H9 (cell line): ENCODE measurements around the gene DLL3. TPM values are rescaled to one million over a fixed set of nuclear protein-coding genes. Genes with fewer than 3 reads are reported as not detected.

Experiments used
- DNase-seq: peaks from one replicate; pipeline ENCODE4 v3.0.0-alpha.2; 2017
- H2AFZ ChIP-seq: one replicate; pipeline ENCODE4 v1.6.1; 2013; ENCODE audit warnings: mild to moderate bottlenecking, low read length, control low read depth, moderate library complexity
- H2AK5ac ChIP-seq: 2 replicates; pipeline ENCODE4 v1.6.1; 2013; ENCODE audit warnings: low read length, control low read depth, mixed read lengths; ENCODE audit not compliant: insufficient read length
- H2BK120ac ChIP-seq: one replicate; pipeline ENCODE4 v1.6.1; 2013; ENCODE audit warnings: low read depth, mild to moderate bottlenecking, low read length, control low read depth, inconsistent platforms; ENCODE audit not compliant: poor library complexity, severe bottlenecking
- H2BK12ac ChIP-seq: 2 replicates; pipeline ENCODE4 v1.6.1; 2013; ENCODE audit warnings: low read length, control low read depth, mixed read lengths, low read depth; ENCODE audit not compliant: insufficient read length
- H2BK15ac ChIP-seq: 2 replicates; pipeline ENCODE4 v1.6.1; 2013; ENCODE audit warnings: low read depth, low read length, control low read depth
- H2BK20ac ChIP-seq: one replicate; pipeline ENCODE4 v1.6.1; 2013; ENCODE audit warnings: low read depth, mild to moderate bottlenecking, low read length, control low read depth, inconsistent platforms; ENCODE audit not compliant: poor library complexity, severe bottlenecking
- H2BK5ac ChIP-seq: 2 replicates; pipeline ENCODE4 v1.6.1; 2013; ENCODE audit warnings: low read length, control low read depth, mixed read lengths; ENCODE audit not compliant: insufficient read length
- H3K14ac ChIP-seq: 2 replicates; pipeline ENCODE4 v1.6.1; 2013; ENCODE audit warnings: low read length, control low read depth; ENCODE audit not compliant: insufficient read depth
- H3K18ac ChIP-seq: 2 replicates; pipeline ENCODE4 v1.6.1; 2013; ENCODE audit warnings: low read depth, mild to moderate bottlenecking, mixed read lengths, low read length, control low read depth; ENCODE audit not compliant: insufficient read length
- H3K23ac ChIP-seq: 2 replicates; pipeline ENCODE4 v1.6.1; 2013; ENCODE audit warnings: low read length, control low read depth, mixed read lengths, low read depth; ENCODE audit not compliant: insufficient read length
- H3K23me2 ChIP-seq: 2 replicates; pipeline ENCODE4 v1.6.1; 2013; ENCODE audit warnings: low read depth, mild to moderate bottlenecking, mixed read lengths, low read length, control low read depth; ENCODE audit not compliant: insufficient read length, poor library complexity, severe bottlenecking
- H3K27ac ChIP-seq: 2 replicates; pipeline ENCODE4 v1.5.1; 2013; ENCODE audit warnings: low read length, control low read depth, mixed read lengths, low read depth; ENCODE audit not compliant: insufficient read length
- H3K27me3 ChIP-seq: 2 replicates; pipeline ENCODE4 v1.6.1; 2013; ENCODE audit warnings: low read length, control low read depth, inconsistent platforms; ENCODE audit not compliant: insufficient read depth
- H3K4ac ChIP-seq: 2 replicates; pipeline ENCODE4 v1.6.1; 2013; ENCODE audit warnings: low read depth, mild to moderate bottlenecking, control low read depth, inconsistent platforms, low read length, moderate library complexity
- H3K4me1 ChIP-seq: 2 replicates; pipeline ENCODE4 v1.6.1; 2013; ENCODE audit warnings: low read length, control low read depth, inconsistent platforms; ENCODE audit not compliant: insufficient read depth
- H3K4me2 ChIP-seq: 2 replicates; pipeline ENCODE4 v1.6.1; 2013; ENCODE audit warnings: low read length, control low read depth, mixed read lengths; ENCODE audit not compliant: insufficient read length, insufficient read depth
- H3K56ac ChIP-seq: 2 replicates; pipeline ENCODE4 v1.6.1; 2013; ENCODE audit warnings: low read depth, mild to moderate bottlenecking, mixed read lengths, low read length, control low read depth; ENCODE audit not compliant: insufficient read length
- H3K79me1 ChIP-seq: 2 replicates; pipeline ENCODE4 v1.6.1; 2013; ENCODE audit warnings: low read depth, mild to moderate bottlenecking, moderate library complexity, low read length, control low read depth, inconsistent platforms; ENCODE audit not compliant: insufficient read depth, poor library complexity, severe bottlenecking
- H3K79me2 ChIP-seq: 2 replicates; pipeline ENCODE4 v1.6.1; 2013; ENCODE audit warnings: low read length, control low read depth, inconsistent platforms; ENCODE audit not compliant: insufficient read depth
- H3K9ac ChIP-seq: 2 replicates; pipeline ENCODE4 v1.6.1; 2013; ENCODE audit warnings: low read length, control low read depth, mixed read lengths; ENCODE audit not compliant: insufficient read length; ENCODE audit errors: extremely low read depth
- H3K9me3 ChIP-seq: one replicate; pipeline ENCODE4 v1.6.1; 2013; ENCODE audit warnings: low read depth, low read length, inconsistent platforms; ENCODE audit not compliant: control insufficient read depth
- H3T11ph ChIP-seq: one replicate; pipeline ENCODE4 v1.6.1; 2013; ENCODE audit warnings: mild to moderate bottlenecking, low read length, control low read depth, inconsistent platforms
- H4K20me1 ChIP-seq: one replicate; pipeline ENCODE4 v1.6.1; 2013; ENCODE audit not compliant: control insufficient read depth, insufficient read length, insufficient read depth
- H4K5ac ChIP-seq: 2 replicates; pipeline ENCODE4 v1.6.1; 2013; ENCODE audit warnings: low read depth, mild to moderate bottlenecking, mixed read lengths, low read length, control low read depth; ENCODE audit not compliant: insufficient read length
- H4K8ac ChIP-seq: replicated peaks from 2 replicates; pipeline ENCODE4 v1.6.1; 2013; ENCODE audit warnings: low read length, control low read depth, mixed read lengths, low read depth; ENCODE audit not compliant: insufficient read length
- H4K91ac ChIP-seq: 2 replicates; pipeline ENCODE4 v1.6.1; 2013; ENCODE audit warnings: low read depth, mild to moderate bottlenecking, moderate library complexity, mixed read lengths, low read length, control low read depth; ENCODE audit not compliant: insufficient read length
- H3K27ac Mint-ChIP-seq, 3 experiments: 2 replicates in 2 of 3; 3 replicates in 1 of 3; pipeline ENCODE4 v1.8.0; 2020 to 2021; ENCODE audit warnings: mixed read lengths in 3 of 3, mild to moderate bottlenecking in 1 of 3, moderate library complexity in 1 of 3
- H3K27me3 Mint-ChIP-seq: 2 replicates; pipeline ENCODE4 v1.8.0; 2021; ENCODE audit warnings: low read depth, mild to moderate bottlenecking, moderate library complexity, mixed read lengths
- H3K36me3 Mint-ChIP-seq, 3 experiments: 2 replicates in 2 of 3; 3 replicates in 1 of 3; pipeline ENCODE4 v1.8.0; 2020 to 2021; ENCODE audit warnings: low read depth in 3 of 3, mixed read lengths in 3 of 3; ENCODE audit not compliant: insufficient read depth in 1 of 3
- H3K4me1 Mint-ChIP-seq, 2 experiments: 2 replicates each; pipeline ENCODE4 v1.8.0; 2020; ENCODE audit warnings: mixed read lengths in 2 of 2
- H3K4me3 Mint-ChIP-seq, 2 experiments: 2 replicates in 1 of 2; 3 replicates in 1 of 2; pipeline ENCODE4 v1.8.0; 2020 to 2021; ENCODE audit warnings: mild to moderate bottlenecking in 2 of 2, mixed read lengths in 2 of 2, moderate library complexity in 1 of 2
- H3K9me3 Mint-ChIP-seq, 2 experiments: 2 replicates in 1 of 2; 3 replicates in 1 of 2; pipeline ENCODE4 v1.8.0; 2020; ENCODE audit warnings: mild to moderate bottlenecking in 2 of 2, mixed read lengths in 2 of 2, moderate library complexity in 1 of 2
- WGBS: extraction: QIAGEN DNeasy Blood & Tissue Kit; methylation state at CpG from one replicate; pipeline ENCODE4 v1.1.7; 2013; ENCODE audit warnings: missing lambda C conversion rate, low lambda C conversion rate, mixed read lengths; ENCODE audit not compliant: insufficient read length; ENCODE audit errors: extremely low coverage; 5-methylcytosine and 5-hydroxymethylcytosine counted together
- total RNA-seq: library from RNA; stranded (reverse); gene quantifications from 2 replicates; pipeline ENCODE4 v1.2.1, GENCODE V29; 2021
- TF ChIP-seq, protein P1 (sequence below): fragments of 200-600 bp; sonication (generic); conservative IDR thresholded peaks from 3 replicates; pipeline ENCODE4 v1.8.0; 2021; ENCODE audit warnings: antibody characterized with exemption, mild to moderate bottlenecking

DLL3 gene
- total RNA-seq, 1 experiment from 2014 or later, result 2.5 TPM

DNA sequence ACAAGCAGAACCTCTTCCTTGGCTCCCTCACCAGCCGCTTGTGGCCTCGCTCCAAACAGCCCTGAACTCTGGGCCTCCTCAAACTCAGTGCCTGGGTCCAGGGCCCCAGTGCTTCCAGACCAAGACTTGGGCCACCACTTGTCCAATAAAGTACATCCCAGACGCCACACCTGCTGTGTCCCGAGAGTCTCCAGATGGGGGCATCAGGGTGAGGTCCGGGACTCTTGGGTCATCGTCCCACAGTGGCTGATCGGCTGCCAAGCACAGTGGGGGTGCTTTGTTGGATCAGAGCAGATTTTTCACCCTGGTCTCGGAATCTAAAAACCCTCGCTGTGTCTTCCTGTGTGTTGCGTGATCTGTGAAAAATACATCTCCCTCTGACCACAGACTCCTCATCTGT lies 9.0 kb upstream of the DLL3 start:
- no peak overlapping the region for H3K18ac ChIP-seq
- H3K27me3 ChIP-seq, result no peaks in the 10 kb centered on the region
- Mint-ChIP-seq H3K4me1 (peaks cover 3 to 8% of the 10 kb centered on the region in 2 experiments; a peak in 3 of 4 replicates), H3K4me3 (peak overlapping the region in 1 of 2 experiments; percentile 10; a peak in 1 of 5 replicates), H3K27ac (peak overlapping the region in 2 of 3 experiments; percentile 23 to 24; a peak in 2 of 7 replicates), H3K27me3 (no peaks in the 10 kb centered on the region; the same call in 1 of the 2 replicates), H3K9me3 (no peaks in the 10 kb centered on the region), H3K36me3 (peaks cover 36 to 66% (median 47%) of the 10 kb centered on the region in 3 experiments)
- H4K8ac ChIP-seq, result no peak overlapping the region
- H4K91ac ChIP-seq, result no peak overlapping the region
- no peak for DNase-seq
- H4K20me1 ChIP-seq, result no peaks in the 10 kb centered on the region
- H4K5ac ChIP-seq, result no peak overlapping the region
- no peak overlapping the region for H2AFZ ChIP-seq
- H2BK5ac ChIP-seq, result no peak overlapping the region
- WGBS, result no CpG with 5 or more reads among the region's 10 CpGs
- H3K27ac ChIP-seq, result no peak overlapping the region
- H3K4me2 ChIP-seq, result no peak overlapping the region
- no peaks in the 10 kb centered on the region for H3K9me3 ChIP-seq
- no peak overlapping the region for H2BK120ac ChIP-seq
- H3K9ac ChIP-seq, result no peak overlapping the region
- H3K4ac ChIP-seq, result no peak overlapping the region
- no peak overlapping the region for H2BK12ac ChIP-seq
- no peak overlapping the region for H2BK15ac ChIP-seq
- no peak overlapping the region for H3K23ac ChIP-seq
- H2BK20ac ChIP-seq, result no peak overlapping the region
- TF ChIP-seq, protein P1, sequence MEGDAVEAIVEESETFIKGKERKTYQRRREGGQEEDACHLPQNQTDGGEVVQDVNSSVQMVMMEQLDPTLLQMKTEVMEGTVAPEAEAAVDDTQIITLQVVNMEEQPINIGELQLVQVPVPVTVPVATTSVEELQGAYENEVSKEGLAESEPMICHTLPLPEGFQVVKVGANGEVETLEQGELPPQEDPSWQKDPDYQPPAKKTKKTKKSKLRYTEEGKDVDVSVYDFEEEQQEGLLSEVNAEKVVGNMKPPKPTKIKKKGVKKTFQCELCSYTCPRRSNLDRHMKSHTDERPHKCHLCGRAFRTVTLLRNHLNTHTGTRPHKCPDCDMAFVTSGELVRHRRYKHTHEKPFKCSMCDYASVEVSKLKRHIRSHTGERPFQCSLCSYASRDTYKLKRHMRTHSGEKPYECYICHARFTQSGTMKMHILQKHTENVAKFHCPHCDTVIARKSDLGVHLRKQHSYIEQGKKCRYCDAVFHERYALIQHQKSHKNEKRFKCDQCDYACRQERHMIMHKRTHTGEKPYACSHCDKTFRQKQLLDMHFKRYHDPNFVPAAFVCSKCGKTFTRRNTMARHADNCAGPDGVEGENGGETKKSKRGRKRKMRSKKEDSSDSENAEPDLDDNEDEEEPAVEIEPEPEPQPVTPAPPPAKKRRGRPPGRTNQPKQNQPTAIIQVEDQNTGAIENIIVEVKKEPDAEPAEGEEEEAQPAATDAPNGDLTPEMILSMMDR, result no peak
- H3K79me2 ChIP-seq, result no peaks in the 10 kb centered on the region
- H3K23me2 ChIP-seq, result no peaks in the 10 kb centered on the region
- no peak overlapping the region for H2AK5ac ChIP-seq
- no peak overlapping the region for H3K56ac ChIP-seq
- no peaks in the 10 kb centered on the region for H3K4me1 ChIP-seq
- H3K14ac ChIP-seq, result no peak overlapping the region
- H3T11ph ChIP-seq, result no peak overlapping the region
- H3K79me1 ChIP-seq, result no peaks in the 10 kb centered on the region
